ENCODE measurements around the gene RELN.

GRCh38 chr7:103855671-103856070 is 133.8 kb downstream of the RELN start:
- TF ChIP-seq CTCF (IDR thresholded peaks at IDR 0.05) (no peak), POLR2A (IDR thresholded peaks at IDR 0.05) (no peak)
